HepG2 (cell line): ENCODE results near the gene ASCC2. TPM values are rescaled to one million over a fixed set of nuclear protein-coding genes. Genes with fewer than 3 reads are reported as not detected.

Experiments
- ATAC-seq: fragments of 200-7000 bp; cut with Tn5 transposase; 3 replicates; pipeline ENCODE4 v1.9.1; 2020; ENCODE audit warnings: mild to moderate bottlenecking, moderate library complexity
- BruUV-seq: library from RNA; stranded (reverse); fragments of 400-500 nt; replicated peaks from 2 replicates; lab custom pipeline; 2021; lab: Mats Ljungman, UMichigan
- CTCF ChIA-PET: fragments of 300-600 bp; formaldehyde crosslinking; extraction: SDS; loops from one replicate; lab custom pipeline; 2021; ENCODE audit warnings: low total read pairs, inconsistent platforms, low intra/inter-chr PET ratio; lab: Yijun Ruan, JAX
- POLR2A ChIA-PET: fragments of 350-600 bp; sonication (Branson Sonifier 250); formaldehyde crosslinking; loops from one replicate; lab custom pipeline; 2020; ENCODE audit warnings: antibody characterized with exemption, inconsistent platforms; lab: Yijun Ruan, JAX
- DNase-seq: peaks from one replicate; pipeline ENCODE4 v3.0.0-alpha.2; 2015; ENCODE audit warnings: low spot score
- FAIRE-seq: peaks from 3 replicates; lab custom pipeline; 2011; peaks lifted over from hg19 to GRCh38; lab: Jason Lieb, UNC
- H2AFZ ChIP-seq: one replicate; pipeline ENCODE4 v1.6.1; 2011; ENCODE audit warnings: low read length, inconsistent platforms
- H3K27ac ChIP-seq: fragments of 300-600 bp; 3 replicates; pipeline ENCODE4 v1.8.0; 2011; ENCODE audit warnings: mixed run types, mild to moderate bottlenecking, mixed read lengths, low read length, inconsistent platforms; ENCODE audit not compliant: insufficient read depth; ENCODE audit errors: extremely low read length
- H3K27me3 ChIP-seq, 2 experiments: fragments of 200-600 bp in 1 of 2; 2 replicates in 1 of 2; 3 replicates in 1 of 2; pipeline versions ENCODE4 v1.6.0 to v1.8.0; 2011; ENCODE audit warnings: low read length in 2 of 2, mild to moderate bottlenecking in 2 of 2, moderate library complexity in 2 of 2, inconsistent platforms in 1 of 2; ENCODE audit not compliant: insufficient read depth in 2 of 2, control insufficient read depth in 1 of 2
- H3K36me3 ChIP-seq, 2 experiments: fragments of 200-600 bp in 1 of 2; replicated peaks in 1 of 2; 2 replicates in 1 of 2; 3 replicates in 1 of 2; pipeline versions ENCODE4 v1.5.1 to v1.8.0; 2011; ENCODE audit warnings: low read length in 2 of 2, inconsistent platforms in 1 of 2; ENCODE audit not compliant: insufficient read depth in 2 of 2, control insufficient read depth in 1 of 2
- H3K4me1 ChIP-seq: 2 replicates; pipeline ENCODE4 v1.5.1; 2012; ENCODE audit warnings: low read length, inconsistent platforms; ENCODE audit not compliant: insufficient read depth
- H3K4me2 ChIP-seq: 2 replicates; pipeline ENCODE4 v1.6.0; 2011; ENCODE audit warnings: low read depth, low read length, inconsistent platforms
- H3K4me3 ChIP-seq, 3 experiments: fragments of 200-600 bp in 1 of 3; sonication (generic), shearing (Covaris generic) in 1 of 3; replicated peaks in 1 of 3; 2 replicates each; pipeline ENCODE4 v1.5.1; 2011 to 2016; ENCODE audit warnings: low read length in 3 of 3, inconsistent platforms in 2 of 3, low read depth in 2 of 3, mild to moderate bottlenecking in 2 of 3, control low read depth in 1 of 3, mixed read lengths in 1 of 3; ENCODE audit not compliant: insufficient read depth in 1 of 3
- H3K79me2 ChIP-seq: one replicate; pipeline ENCODE4 v1.6.1; 2011; ENCODE audit warnings: low read length, inconsistent platforms; ENCODE audit not compliant: insufficient read depth
- H3K9ac ChIP-seq: 2 replicates; pipeline ENCODE4 v1.6.0; 2011; ENCODE audit warnings: mild to moderate bottlenecking, low read depth, low read length, inconsistent platforms; ENCODE audit not compliant: insufficient read depth
- H3K9me3 ChIP-seq: 2 replicates; pipeline ENCODE4 v1.5.1; 2012; ENCODE audit warnings: mild to moderate bottlenecking, low read length
- H4K20me1 ChIP-seq: 2 replicates; pipeline ENCODE4 v1.6.0; 2011; ENCODE audit warnings: inconsistent platforms, mild to moderate bottlenecking, low read length, moderate library complexity; ENCODE audit not compliant: insufficient read depth
- HMG20B ChIP-seq: conservative IDR thresholded peaks from 2 replicates; pipeline ENCODE4 v1.6.1; 2016; ENCODE audit warnings: missing genetic modification reagents, missing compliant biosample characterization
- PHF8 ChIP-seq: sonication (generic); formaldehyde crosslinking; IDR thresholded peaks from 2 replicates; pipeline ENCODE4 v1.5.0; 2020; ENCODE audit warnings: missing genetic modification reagents
- SATB2 ChIP-seq: sonication (generic); formaldehyde crosslinking; IDR thresholded peaks from 2 replicates; pipeline ENCODE4 v1.5.0; 2020; ENCODE audit warnings: missing genetic modification reagents
- TAF1 ChIP-seq: sonication (generic); formaldehyde crosslinking; IDR thresholded peaks from 2 replicates; pipeline ENCODE4 v1.4.0; 2020; ENCODE audit warnings: missing genetic modification reagents
- TEAD2 ChIP-seq: sonication (generic); formaldehyde crosslinking; IDR thresholded peaks from 2 replicates; pipeline ENCODE4 v1.9.0; 2021; ENCODE audit warnings: missing genetic modification reagents
- ZBTB20 ChIP-seq: sonication (generic); formaldehyde crosslinking; IDR thresholded peaks from 2 replicates; pipeline ENCODE4 v1.8.1; 2023; ENCODE audit warnings: missing genetic modification reagents, low read depth, mild to moderate bottlenecking, borderline replicate concordance
- ZBTB21 ChIP-seq: sonication (generic); formaldehyde crosslinking; IDR thresholded peaks from 2 replicates; pipeline ENCODE4 v1.4.0; 2020; ENCODE audit warnings: missing genetic modification reagents
- ZMYM4 ChIP-seq: sonication (generic); formaldehyde crosslinking; IDR thresholded peaks from 2 replicates; pipeline ENCODE4 v1.8.1; 2023; ENCODE audit warnings: mild to moderate bottlenecking, missing genetic modification reagents
- WGBS: methylation state at CpG from one replicate; pipeline ENCODE4 v1.1.6; 2017; ENCODE audit warnings: low lambda C conversion rate; 5-methylcytosine and 5-hydroxymethylcytosine counted together
- in situ Hi-C: cut with HindIII; loops from 2 replicates; pipeline ENCODE4 v1.10.0; 2017; ENCODE audit warnings: low pct_unique_long_range_greater_than_20kb; ENCODE audit not compliant: extremely low pct_ligation_motif_present
- intact Hi-C: fragments of 100-400 bp; cut with micrococcal nuclease; formaldehyde crosslinking; loops from one replicate; pipeline ENCODE4 v1.10.0; 2022; ENCODE audit not compliant: unreplicated experiment
- polyA plus RNA-seq, 8 experiments: library from polyadenylated mRNA; depleted of rRNA in 3 of 8; stranded (reverse) in 7 of 8; unstranded in 1 of 8; fragments of >200 nt; fragmentation: Illumina TruSeq in 4 of 8; extraction: Trizol in 4 of 8; gene quantifications; 2 replicates each; pipeline versions ENCODE4 v1.2.1 to v1.2.3, GENCODE V29; 2011 to 2016; ENCODE audit warnings: low read depth in 4 of 8, missing spikeins in 1 of 8, mixed read lengths in 1 of 8; ENCODE audit not compliant: insufficient read depth in 1 of 8
- total RNA-seq, 5 experiments: library from RNA; depleted of rRNA; stranded (reverse); fragments of >200 nt; fragmentation: Illumina TruSeq; extraction: Trizol; gene quantifications; 2 replicates each; pipeline ENCODE4 v1.2.3, GENCODE V29; 2016; ENCODE audit warnings: low read depth in 1 of 5
- TF ChIP-seq, protein P1 (sequence below): sonication (generic); formaldehyde crosslinking; IDR thresholded peaks from 2 replicates; pipeline ENCODE4 v1.8.1; 2023; ENCODE audit warnings: mild to moderate bottlenecking, missing genetic modification reagents, borderline replicate concordance
- TF ChIP-seq, protein P2 (sequence below): IDR thresholded peaks from 2 replicates; pipeline ENCODE4 v1.6.1; 2016; ENCODE audit warnings: low read depth
- TF ChIP-seq, protein P3 (sequence below): sonication (generic); formaldehyde crosslinking; IDR thresholded peaks from 2 replicates; pipeline ENCODE4 v1.8.1; 2023; ENCODE audit warnings: mild to moderate bottlenecking, missing genetic modification reagents

ASCC2 gene
- total and polyA plus RNA-seq, 2 of the 13 experiments (the other 11 are each of a cell fraction or from before 2014, with no cell fraction given), result 26.2 to 26.3 TPM

DNA sequence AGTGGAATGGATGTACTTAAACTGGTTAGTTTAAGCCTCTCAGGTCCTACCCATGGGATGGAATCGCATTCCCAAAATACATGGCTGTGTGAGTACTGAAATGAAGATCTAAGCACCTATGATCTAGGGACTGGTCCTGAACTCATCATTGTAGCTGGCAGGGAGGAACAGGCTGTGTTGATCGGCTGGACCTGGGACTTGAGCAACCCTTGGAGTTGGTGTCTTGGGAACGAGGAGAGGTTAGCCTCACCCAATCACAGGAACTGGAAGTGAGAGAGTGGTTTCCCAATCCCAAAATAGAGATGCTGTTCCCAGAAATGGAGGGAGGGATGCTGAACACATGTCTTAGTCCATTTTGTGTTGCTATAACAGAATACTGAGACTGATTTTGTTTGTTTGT is 16.4 kb upstream of the ASCC2 start:
- Histone ChIP-seq H2AFZ (no peak overlapping the region), H3K4me2 (no peak overlapping the region), H3K27me3 (peaks cover 0 to 1% of the 10 kb centered on the region in 2 experiments; a peak in 1 of 5 replicates), H4K20me1 (no peaks in the 10 kb centered on the region), H3K9me3 (no peaks in the 10 kb centered on the region), H3K4me1 (no peaks in the 10 kb centered on the region; the same call in 1 of the 2 replicates), H3K79me2 (no peaks in the 10 kb centered on the region), H3K9ac (no peak overlapping the region), H3K27ac (no peak overlapping the region)
- WGBS, result 41% methylated on average over 3 of the region's 3 CpGs
- intact Hi-C loops (no loop called here), in situ Hi-C loops (no loop called here)
- FAIRE-seq, result no peak
- ChIA-PET POLR2A (no interaction called here), CTCF (no interaction called here)
- no TSS peak for BruUV-seq
- DNase-seq, result no peak
- TF ChIP-seq ZBTB20, result no peak
- TF ChIP-seq PHF8, result no peak
- TF ChIP-seq HMG20B (CRISPR knock-in tag), result no peak
- no peak for TF ChIP-seq TEAD2 (CRISPR knock-in tag)
- TF ChIP-seq, protein P1, sequence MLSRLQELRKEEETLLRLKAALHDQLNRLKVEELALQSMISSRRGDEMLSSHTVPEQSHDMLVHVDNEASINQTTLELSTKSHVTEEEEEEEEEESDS (CRISPR knock-in tag), result no peak
- TF ChIP-seq ZMYM4 (CRISPR knock-in tag), result no peak
- no peak for TF ChIP-seq TAF1
- TF ChIP-seq, all 625 proteins: peak for 0
- no peak for ATAC-seq
- no peaks in the 10 kb centered on the region for H3K36me3 ChIP-seq
- no peak overlapping the region for H3K4me3 ChIP-seq

DNA sequence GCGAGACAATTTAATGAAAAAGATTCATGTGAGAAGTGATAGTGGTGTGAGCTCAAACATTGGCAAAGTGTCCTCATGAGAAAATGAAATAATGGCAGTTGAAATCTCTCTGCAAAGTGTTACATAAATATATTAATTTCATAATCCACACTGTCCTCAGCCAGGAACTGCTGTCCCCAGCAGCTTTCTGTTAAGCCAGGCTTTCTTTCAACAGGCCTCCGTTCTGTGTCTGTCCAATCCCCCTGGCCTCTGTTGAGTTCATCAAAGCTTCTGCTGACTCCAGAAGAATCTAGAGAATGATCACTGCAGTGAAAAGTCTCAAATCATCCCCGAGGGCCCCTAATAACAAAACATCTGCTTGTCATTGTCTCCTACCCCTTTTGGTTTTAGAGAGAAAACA is 10.0 kb upstream of the ASCC2 start:
- H3K27ac ChIP-seq, result no peak overlapping the region
- BruUV-seq, result no TSS peak
- H3K36me3 ChIP-seq, result no peaks in the 10 kb centered on the region
- no peaks in the 10 kb centered on the region for H3K27me3 ChIP-seq
- POLR2A ChIA-PET, result no interaction called here
- in situ Hi-C loops, result no loop called here
- H3K9me3 ChIP-seq, result peaks cover 7% of the 10 kb centered on the region; the same call in 1 of the 2 replicates
- intact Hi-C loops, result no loop called here
- WGBS, result 31% methylated on average over 3 of the region's 3 CpGs
- 0 out of 2 replicates have a peak, but pooled peaks cover 1% of the 10 kb centered on the region for H3K4me1 ChIP-seq
- ATAC-seq (no peak), DNase-seq (no peak), FAIRE-seq (no peak)
- H4K20me1 ChIP-seq, result no peaks in the 10 kb centered on the region
- CTCF ChIA-PET, result no interaction called here
- no peaks in the 10 kb centered on the region for H3K79me2 ChIP-seq
- H2AFZ ChIP-seq, result no peak overlapping the region
- H3K4me3 ChIP-seq, result no peak overlapping the region
- TF ChIP-seq SATB2 (no peak), ZBTB21 (CRISPR knock-in tag) (no peak)
- TF ChIP-seq, protein P1 (CRISPR knock-in tag), result no peak
- TF ChIP-seq, protein P2, sequence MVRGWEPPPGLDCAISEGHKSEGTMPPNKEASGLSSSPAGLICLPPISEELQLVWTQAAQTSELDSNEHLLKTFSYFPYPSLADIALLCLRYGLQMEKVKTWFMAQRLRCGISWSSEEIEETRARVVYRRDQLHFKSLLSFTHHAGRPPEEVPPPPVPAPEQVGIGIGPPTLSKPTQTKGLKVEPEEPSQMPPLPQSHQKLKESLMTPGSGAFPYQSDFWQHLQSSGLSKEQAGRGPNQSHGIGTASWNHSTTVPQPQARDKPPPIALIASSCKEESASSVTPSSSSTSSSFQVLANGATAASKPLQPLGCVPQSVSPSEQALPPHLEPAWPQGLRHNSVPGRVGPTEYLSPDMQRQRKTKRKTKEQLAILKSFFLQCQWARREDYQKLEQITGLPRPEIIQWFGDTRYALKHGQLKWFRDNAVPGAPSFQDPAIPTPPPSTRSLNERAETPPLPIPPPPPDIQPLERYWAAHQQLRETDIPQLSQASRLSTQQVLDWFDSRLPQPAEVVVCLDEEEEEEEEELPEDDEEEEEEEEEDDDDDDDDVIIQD (CRISPR knock-in tag), result no peak
- TF ChIP-seq, protein P3, sequence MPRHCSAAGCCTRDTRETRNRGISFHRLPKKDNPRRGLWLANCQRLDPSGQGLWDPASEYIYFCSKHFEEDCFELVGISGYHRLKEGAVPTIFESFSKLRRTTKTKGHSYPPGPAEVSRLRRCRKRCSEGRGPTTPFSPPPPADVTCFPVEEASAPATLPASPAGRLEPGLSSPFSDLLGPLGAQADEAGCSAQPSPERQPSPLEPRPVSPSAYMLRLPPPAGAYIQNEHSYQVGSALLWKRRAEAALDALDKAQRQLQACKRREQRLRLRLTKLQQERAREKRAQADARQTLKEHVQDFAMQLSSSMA (CRISPR knock-in tag), result no peak
- no peak overlapping the region for H3K9ac ChIP-seq
- no peak overlapping the region for H3K4me2 ChIP-seq
